ENCODE data around the gene MRAS. TPM values are rescaled to one million over a fixed set of nuclear protein-coding genes. Genes with fewer than 3 reads are reported as not detected.

MRAS gene
- total and polyA plus RNA-seq, 2 of the 4 experiments (the other 2 are of a cell fraction), result 59.3 to 60.6 TPM

DNA sequence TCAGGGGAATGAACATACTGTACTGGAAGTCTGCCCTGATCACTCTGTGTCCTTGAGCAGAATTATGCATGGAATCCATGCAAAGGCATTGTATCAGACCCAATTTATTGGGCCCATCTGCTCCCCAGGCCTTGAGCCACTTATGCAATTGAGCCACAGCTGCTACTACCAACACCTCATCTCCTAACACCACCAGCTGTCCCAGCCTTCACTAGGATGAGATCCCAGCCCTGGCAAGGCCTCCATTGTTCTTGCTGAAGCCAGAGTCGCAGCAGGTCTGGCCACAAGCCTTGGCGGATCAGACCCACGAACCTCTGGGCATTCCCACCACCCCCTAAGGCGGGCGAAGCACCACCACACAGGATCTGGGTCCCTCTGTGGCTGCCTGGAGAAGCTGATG lies 9.6 kb upstream of the MRAS start:
- intact Hi-C loops (cut with micrococcal nuclease) (no loop called here), in situ Hi-C loops (cut with MboI; ENCODE audit: low sequenced_read_pairs) (no loop called here), dilution Hi-C loops (cut with HindIII; ENCODE audit: low sequenced_read_pairs, unreplicated experiment) (no loop called here)
- Histone ChIP-seq H4K20me1 (ENCODE audit: insufficient read depth, low read length) (no peaks in the 10 kb centered on the region), H3K27ac (ENCODE audit: insufficient read depth, low read length) (no peak overlapping the region), H3K79me1 (ENCODE audit: low read depth in 1 of 2, low read length in 2 of 2) (no peaks in the 10 kb centered on the region), H3K4me3 (ENCODE audit: insufficient read depth, low read depth, low read length) (no peak overlapping the region), H3K4ac (ENCODE audit: low read depth, low read length) (no peak overlapping the region), H3K18ac (ENCODE audit: low read depth, low read length) (no peak overlapping the region), H3K36me3 (ENCODE audit: control insufficient read depth, insufficient read depth, low read length) (no peaks in the 10 kb centered on the region), H3K56ac (ENCODE audit: extremely low read depth, insufficient read depth, low read length) (no peak overlapping the region), H3K14ac (replicated peaks; ENCODE audit: low read depth, low read length) (no peak overlapping the region), H3K9me1 (ENCODE audit: insufficient read depth, low read length) (no peaks in the 10 kb centered on the region), H3K27me3 (ENCODE audit: control insufficient read depth, insufficient read depth, low read length) (peaks cover 32% of the 10 kb centered on the region), H4K5ac (ENCODE audit: low read depth, low read length) (no peak overlapping the region), H2BK20ac (ENCODE audit: low read depth, low read length) (no peak overlapping the region), H3K9ac (ENCODE audit: low read depth, low read length) (no peak overlapping the region), H3K4me1 (ENCODE audit: control insufficient read depth, insufficient read depth, low read length) (no peaks in the 10 kb centered on the region), H2AK9ac (replicated peaks; ENCODE audit: low read depth, low read length, poor library complexity) (no peak overlapping the region), H4K8ac (ENCODE audit: low read depth in 2 of 2, low read length in 2 of 2) (no peak overlapping the region), H2BK120ac (ENCODE audit: low read depth, low read length) (no peak overlapping the region), H2BK5ac (ENCODE audit: low read depth, low read length, poor library complexity, severe bottlenecking) (no peak overlapping the region), H2AK5ac (ENCODE audit: low read depth, low read length) (no peak overlapping the region), H3K23ac (ENCODE audit: low read depth, low read length) (no peak overlapping the region), H4K91ac (ENCODE audit: insufficient read depth, low read depth, low read length) (no peak overlapping the region), H3K9me3 (ENCODE audit: control insufficient read depth, insufficient read depth, low read length) (no peaks in the 10 kb centered on the region), H2AFZ (replicated peaks; ENCODE audit: low read length, poor library complexity) (no peak overlapping the region), H3K4me2 (ENCODE audit: low read depth, low read length) (no peak overlapping the region), H2BK15ac (ENCODE audit: low read depth, low read length) (no peak overlapping the region)
- no TSS peak for BruUV-seq (replicated peaks)
- no peak for DNase-seq
- no peak for ATAC-seq (ENCODE audit: low read depth)
- WGBS, 2 experiments (ENCODE audit: extremely low coverage in 2 of 2, insufficient read length in 1 of 2), result no CpG with 5 or more reads among the region's 5 CpGs
- TF ChIP-seq SMC3 (IDR thresholded peaks at IDR 0.05; ENCODE audit: low read depth, low read length) (no peak), CEBPB (IDR thresholded peaks at IDR 0.05; ENCODE audit: low read depth, low read length) (no peak), MAZ (IDR thresholded peaks at IDR 0.05; ENCODE audit: borderline replicate concordance, low read depth, low read length) (no peak), POLR2A (IDR thresholded peaks at IDR 0.05; ENCODE audit: low read depth, low read length) (no peak), MAFK (IDR thresholded peaks at IDR 0.05; ENCODE audit: low read depth, low read length) (no peak), RAD21 (IDR thresholded peaks at IDR 0.05; ENCODE audit: low read length) (no peak), MXI1 (IDR thresholded peaks at IDR 0.05; ENCODE audit: borderline replicate concordance, low read depth, low read length) (no peak), FOS (IDR thresholded peaks at IDR 0.05; ENCODE audit: low read depth, low read length) (no peak), CHD1 (IDR thresholded peaks at IDR 0.05; ENCODE audit: low read depth, low read length) (no peak), BHLHE40 (IDR thresholded peaks at IDR 0.05; ENCODE audit: low read depth, low read length) (no peak), NFE2L2 (IDR thresholded peaks at IDR 0.05; ENCODE audit: low read depth, low read length) (no peak), RCOR1 (IDR thresholded peaks at IDR 0.05; ENCODE audit: insufficient replicate concordance, low read length) (no peak), RFX5 (IDR thresholded peaks at IDR 0.05; ENCODE audit: low read depth, low read length) (no peak)
- TF ChIP-seq, protein P1, sequence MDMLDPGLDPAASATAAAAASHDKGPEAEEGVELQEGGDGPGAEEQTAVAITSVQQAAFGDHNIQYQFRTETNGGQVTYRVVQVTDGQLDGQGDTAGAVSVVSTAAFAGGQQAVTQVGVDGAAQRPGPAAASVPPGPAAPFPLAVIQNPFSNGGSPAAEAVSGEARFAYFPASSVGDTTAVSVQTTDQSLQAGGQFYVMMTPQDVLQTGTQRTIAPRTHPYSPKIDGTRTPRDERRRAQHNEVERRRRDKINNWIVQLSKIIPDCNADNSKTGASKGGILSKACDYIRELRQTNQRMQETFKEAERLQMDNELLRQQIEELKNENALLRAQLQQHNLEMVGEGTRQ (IDR thresholded peaks at IDR 0.05; ENCODE audit: low read depth, low read length), result no peak
- TF ChIP-seq, protein P2, sequence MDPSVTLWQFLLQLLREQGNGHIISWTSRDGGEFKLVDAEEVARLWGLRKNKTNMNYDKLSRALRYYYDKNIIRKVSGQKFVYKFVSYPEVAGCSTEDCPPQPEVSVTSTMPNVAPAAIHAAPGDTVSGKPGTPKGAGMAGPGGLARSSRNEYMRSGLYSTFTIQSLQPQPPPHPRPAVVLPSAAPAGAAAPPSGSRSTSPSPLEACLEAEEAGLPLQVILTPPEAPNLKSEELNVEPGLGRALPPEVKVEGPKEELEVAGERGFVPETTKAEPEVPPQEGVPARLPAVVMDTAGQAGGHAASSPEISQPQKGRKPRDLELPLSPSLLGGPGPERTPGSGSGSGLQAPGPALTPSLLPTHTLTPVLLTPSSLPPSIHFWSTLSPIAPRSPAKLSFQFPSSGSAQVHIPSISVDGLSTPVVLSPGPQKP (IDR thresholded peaks at IDR 0.05; ENCODE audit: borderline replicate concordance, low read depth, low read length), result no peak
- TF ChIP-seq, protein P3, sequence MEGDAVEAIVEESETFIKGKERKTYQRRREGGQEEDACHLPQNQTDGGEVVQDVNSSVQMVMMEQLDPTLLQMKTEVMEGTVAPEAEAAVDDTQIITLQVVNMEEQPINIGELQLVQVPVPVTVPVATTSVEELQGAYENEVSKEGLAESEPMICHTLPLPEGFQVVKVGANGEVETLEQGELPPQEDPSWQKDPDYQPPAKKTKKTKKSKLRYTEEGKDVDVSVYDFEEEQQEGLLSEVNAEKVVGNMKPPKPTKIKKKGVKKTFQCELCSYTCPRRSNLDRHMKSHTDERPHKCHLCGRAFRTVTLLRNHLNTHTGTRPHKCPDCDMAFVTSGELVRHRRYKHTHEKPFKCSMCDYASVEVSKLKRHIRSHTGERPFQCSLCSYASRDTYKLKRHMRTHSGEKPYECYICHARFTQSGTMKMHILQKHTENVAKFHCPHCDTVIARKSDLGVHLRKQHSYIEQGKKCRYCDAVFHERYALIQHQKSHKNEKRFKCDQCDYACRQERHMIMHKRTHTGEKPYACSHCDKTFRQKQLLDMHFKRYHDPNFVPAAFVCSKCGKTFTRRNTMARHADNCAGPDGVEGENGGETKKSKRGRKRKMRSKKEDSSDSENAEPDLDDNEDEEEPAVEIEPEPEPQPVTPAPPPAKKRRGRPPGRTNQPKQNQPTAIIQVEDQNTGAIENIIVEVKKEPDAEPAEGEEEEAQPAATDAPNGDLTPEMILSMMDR (conservative IDR thresholded peaks at IDR 0.05; ENCODE audit: low read depth, low read length), result no peak
- CTCF ChIA-PET, result no interaction called here
- POLR2A ChIA-PET (ENCODE audit: unreplicated experiment), result no interaction called here
